HG02588 (cell line): ENCODE results near the gene BICRA.

Experiments
- ATAC-seq: cut with Tn5 transposase; IDR thresholded peaks from one replicate; pipeline ENCODE4 v1.9.1; 2021; ENCODE audit warnings: mild to moderate bottlenecking, moderate library complexity; ENCODE audit not compliant: unreplicated experiment

BICRA gene

GRCh38 chr19:47600246-47601179 lies 8.4 kb upstream of the BICRA start:
- peak; percentile 95 for ATAC-seq

- no peak for ATAC-seq
These were observed 7.6 kb upstream of the BICRA start for GRCh38 chr19:47601180-47601904.

- ATAC-seq = no peak
These were observed 5.0 kb upstream of the BICRA start for GRCh38 chr19:47603706-47604565.

GRCh38 chr19:47607564-47608073 lies 1.3 kb upstream of the BICRA start:
- no peak for ATAC-seq

GRCh38 chr19:47608074-47608918 lies 638 bp upstream of the BICRA start:
- ATAC-seq = peak; percentile 76

GRCh38 chr19:47609906-47610894 lies 1.3 kb downstream of the BICRA start:
- ATAC-seq = no peak

- no peak for ATAC-seq
These were observed 2.0 kb downstream of the BICRA start for GRCh38 chr19:47610902-47611301.

GRCh38 chr19:47613165-47614020 lies 4.5 kb downstream of the BICRA start:
- no peak for ATAC-seq

- no peak for ATAC-seq
These were observed 5.0 kb downstream of the BICRA start for GRCh38 chr19:47614021-47614295.

GRCh38 chr19:47614559-47614958 lies 5.6 kb downstream of the BICRA start:
- no peak for ATAC-seq

- ATAC-seq = no peak
These were observed 6.3 kb downstream of the BICRA start for GRCh38 chr19:47615230-47615629.

GRCh38 chr19:47615714-47616113 lies 6.8 kb downstream of the BICRA start:
- ATAC-seq = no peak

GRCh38 chr19:47618771-47619170 lies 9.8 kb downstream of the BICRA start:
- ATAC-seq = no peak

GRCh38 chr19:47619763-47620162 lies 10.8 kb downstream of the BICRA start:
- no peak for ATAC-seq

GRCh38 chr19:47623151-47623920 lies 14.4 kb downstream of the BICRA start:
- ATAC-seq = no peak

- ATAC-seq = no peak
These were observed 15.0 kb downstream of the BICRA start for GRCh38 chr19:47623921-47624391.

- no peak for ATAC-seq
These were observed 16.7 kb downstream of the BICRA start for GRCh38 chr19:47625650-47626049.
